ENCODE results near the gene HS6ST3.
"Not testable (repeated sequence)": the region's sequence is repeated elsewhere in the genome, so short reads cannot be mapped to it uniquely, and the experiment has no call there.

HS6ST3 gene

GRCh38 chr13:96450326-96451020 lies 360.6 kb downstream of the HS6ST3 start:
- no peak for DNase-seq

- no peak for DNase-seq
Observed at GRCh38 chr13:96454466-96454865, 364.6 kb downstream of the HS6ST3 start.

DNA sequence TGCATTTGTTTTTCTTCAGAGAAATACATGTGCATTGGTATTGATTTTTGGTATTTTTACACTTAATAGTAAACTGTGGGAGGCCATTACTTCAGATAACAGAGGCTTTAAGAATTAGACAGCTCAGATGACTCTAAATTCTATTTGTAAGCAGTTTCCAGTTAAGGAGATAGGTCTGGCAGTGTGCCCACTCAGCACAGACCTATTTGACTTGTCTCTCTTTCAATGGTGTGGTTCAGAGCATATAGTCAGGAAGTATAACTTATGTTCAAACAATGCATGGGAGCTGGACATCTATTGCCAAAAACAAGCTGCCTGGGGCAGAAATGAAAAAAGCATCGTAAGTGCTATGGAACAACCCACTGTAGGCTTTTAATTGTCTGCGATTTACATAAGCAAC lies 370.7 kb downstream of the HS6ST3 start:
- no peak for DNase-seq

- no peak for DNase-seq
Observed at GRCh38 chr13:96473526-96474180, 383.7 kb downstream of the HS6ST3 start.

GRCh38 chr13:96474181-96474557 lies 384.3 kb downstream of the HS6ST3 start:
- DNase-seq, result no peak

GRCh38 chr13:96475103-96475502 lies 385.2 kb downstream of the HS6ST3 start:
- no peak for DNase-seq

DNA sequence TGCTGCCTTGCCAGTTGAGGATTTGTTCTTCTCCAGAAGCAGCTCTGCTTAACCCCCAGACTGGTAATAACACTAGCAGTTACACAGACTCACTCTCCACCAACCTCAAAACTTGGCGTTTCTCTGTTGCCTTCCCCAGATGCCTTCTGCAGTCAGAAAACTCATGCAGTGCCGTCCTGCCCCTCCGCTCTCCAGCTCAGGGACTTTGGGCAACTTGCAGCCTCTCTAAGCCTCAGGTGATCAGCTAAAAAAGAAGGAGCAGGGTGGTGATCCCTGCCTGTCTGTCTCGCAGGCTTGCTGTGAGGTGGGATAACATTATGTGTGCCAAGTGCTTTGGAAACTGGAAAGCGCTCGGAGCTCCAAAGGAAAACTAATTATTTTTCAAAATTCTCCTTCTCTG lies 391.6 kb downstream of the HS6ST3 start:
- no peak for DNase-seq

GRCh38 chr13:96490496-96490989 lies 400.6 kb downstream of the HS6ST3 start:
- no peak for DNase-seq

GRCh38 chr13:96491103-96491502 lies 401.2 kb downstream of the HS6ST3 start:
- no peak for DNase-seq

GRCh38 chr13:96492766-96493165 lies 402.9 kb downstream of the HS6ST3 start:
- no peak for DNase-seq

- no peak for DNase-seq
Observed at GRCh38 chr13:96499656-96500055, 409.7 kb downstream of the HS6ST3 start.

DNA sequence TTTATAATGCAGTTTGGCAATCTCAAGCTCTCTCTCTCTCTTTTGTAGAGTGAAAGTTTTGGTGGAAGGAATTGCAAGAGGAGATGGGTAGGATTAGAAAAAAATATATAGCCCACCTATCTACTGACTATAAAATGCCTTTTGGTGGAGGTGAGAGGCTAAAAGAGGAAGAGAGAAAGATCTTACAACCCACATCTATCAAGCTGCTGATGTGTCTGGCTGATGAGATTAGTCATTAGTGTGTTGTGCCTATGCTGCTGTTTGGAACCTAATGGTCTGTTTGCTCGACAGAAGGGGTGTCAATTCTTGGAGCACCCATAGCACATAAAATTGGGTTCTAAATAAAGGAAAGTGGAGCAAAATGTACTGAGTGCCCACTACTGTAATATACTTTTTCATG lies 411.0 kb downstream of the HS6ST3 start:
- DNase-seq, result no peak

GRCh38 chr13:96503481-96503880 lies 413.6 kb downstream of the HS6ST3 start:
- DNase-seq, result no peak

- no peak for DNase-seq
Observed at GRCh38 chr13:96511587-96511986, 421.7 kb downstream of the HS6ST3 start.

DNA sequence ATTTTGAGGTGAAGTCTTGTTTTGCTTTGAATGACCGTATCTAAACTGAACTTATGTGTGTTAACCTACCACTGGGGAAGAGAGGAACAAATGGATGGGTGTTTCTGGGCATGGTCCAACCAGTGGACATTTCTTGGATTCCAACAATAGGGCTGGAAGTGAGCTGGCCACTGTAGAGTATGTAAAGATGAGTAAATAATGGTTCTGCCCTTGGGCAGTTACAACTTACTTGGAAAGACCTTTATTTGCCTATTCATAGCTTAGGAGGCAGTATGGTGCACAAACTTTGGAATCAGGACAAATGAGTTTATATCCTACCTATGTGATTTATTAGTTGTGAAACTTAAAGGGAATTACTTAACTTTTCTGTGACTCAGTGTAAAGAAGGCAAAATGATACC lies 429.5 kb downstream of the HS6ST3 start:
- no peak for DNase-seq

DNA sequence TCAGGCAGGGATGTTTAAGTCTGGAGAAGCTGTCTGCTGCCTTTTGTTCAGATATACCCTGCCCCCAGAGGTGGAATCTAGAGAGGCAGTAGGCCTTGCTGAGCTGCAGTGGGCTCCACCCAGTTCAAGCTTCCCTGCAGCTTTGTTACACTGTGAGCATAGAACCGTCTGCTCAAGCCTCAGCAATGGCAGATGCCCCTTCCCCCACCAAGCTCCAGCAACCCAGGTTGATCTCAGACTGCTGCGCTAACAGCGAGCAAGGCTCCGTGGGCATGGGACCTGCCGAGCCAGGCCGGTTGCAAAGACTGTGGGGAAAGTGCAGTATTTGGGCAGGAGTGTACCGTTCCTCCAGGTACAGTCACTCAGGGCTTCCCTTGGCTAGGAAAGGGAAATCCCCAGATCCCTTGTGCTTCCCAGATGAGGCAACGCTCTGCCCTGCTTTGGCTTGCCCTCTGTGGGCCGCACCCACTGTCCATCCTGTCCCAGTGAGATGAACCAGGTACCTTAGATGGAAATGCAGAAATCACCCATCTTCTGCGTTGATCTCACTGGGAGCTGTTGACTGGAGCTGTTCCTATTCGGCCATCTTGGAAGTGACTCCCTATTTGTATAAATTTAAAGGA lies 434.6 kb downstream of the HS6ST3 start:
- DNase-seq, result not testable (repeated sequence)

- DNase-seq, result no peak
Observed at GRCh38 chr13:96525715-96526114, 435.8 kb downstream of the HS6ST3 start.

- DNase-seq, result no peak
Observed at GRCh38 chr13:96527497-96527896, 437.6 kb downstream of the HS6ST3 start.

- DNase-seq, result no peak
Observed at GRCh38 chr13:96532804-96533203, 442.9 kb downstream of the HS6ST3 start.

DNA sequence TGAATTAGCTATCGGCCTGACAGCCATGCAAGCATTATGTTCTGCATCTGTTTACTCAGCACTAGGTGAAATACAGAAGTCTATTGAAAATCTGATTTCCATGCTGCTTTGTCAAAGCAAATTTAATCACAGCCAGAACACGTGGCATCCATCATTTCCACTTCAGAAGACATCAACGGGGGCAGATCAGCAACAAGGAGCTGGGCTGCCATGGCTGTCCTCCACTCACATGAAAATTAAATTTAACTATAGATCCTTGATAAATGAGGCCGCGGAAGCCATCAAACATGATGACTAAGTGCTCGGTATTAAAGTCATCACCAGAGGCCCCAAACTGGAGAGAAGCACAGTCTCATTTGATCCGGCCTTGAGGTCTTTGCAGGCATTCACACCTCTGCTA lies 443.5 kb downstream of the HS6ST3 start:
- DNase-seq, result no peak

GRCh38 chr13:96539791-96540190 lies 449.9 kb downstream of the HS6ST3 start:
- no peak for DNase-seq

DNA sequence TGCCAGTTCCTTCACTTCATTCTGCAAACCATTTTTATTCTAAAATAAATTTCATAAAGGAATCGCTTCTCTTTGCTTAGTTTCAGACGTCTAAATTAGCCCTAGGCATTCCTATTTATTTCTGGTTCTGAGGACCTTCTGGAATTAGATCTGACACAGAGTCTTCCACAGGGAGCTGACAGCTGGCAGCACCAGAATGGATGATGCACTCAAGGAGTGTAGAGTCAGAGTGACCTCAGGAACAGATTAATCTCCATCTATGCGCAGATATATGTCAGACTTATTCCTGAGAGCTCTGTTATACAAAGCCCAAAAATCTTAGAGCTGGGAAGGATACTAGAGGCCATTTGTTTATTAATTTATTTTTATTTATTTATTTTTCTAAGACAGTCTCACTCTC lies 450.8 kb downstream of the HS6ST3 start:
- no peak for DNase-seq

DNA sequence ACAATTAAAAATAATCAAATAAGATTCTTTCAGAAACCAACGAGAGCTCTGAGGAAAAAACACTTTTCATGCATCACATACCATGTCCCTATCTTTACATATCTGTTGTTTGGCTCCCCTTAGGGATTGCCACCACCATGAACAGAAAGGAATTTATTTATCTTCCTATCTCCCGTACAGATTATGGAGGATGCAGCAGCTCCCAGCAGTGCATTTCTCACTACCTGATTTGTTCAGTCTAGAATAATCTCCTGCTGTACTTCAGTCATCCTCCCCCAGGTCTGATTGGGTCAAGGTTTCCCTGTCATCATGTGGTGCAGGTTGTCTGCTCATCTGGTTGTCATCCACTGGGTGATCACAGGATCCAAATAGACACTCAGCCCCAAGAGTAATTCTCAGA lies 453.1 kb downstream of the HS6ST3 start:
- no peak for DNase-seq

DNA sequence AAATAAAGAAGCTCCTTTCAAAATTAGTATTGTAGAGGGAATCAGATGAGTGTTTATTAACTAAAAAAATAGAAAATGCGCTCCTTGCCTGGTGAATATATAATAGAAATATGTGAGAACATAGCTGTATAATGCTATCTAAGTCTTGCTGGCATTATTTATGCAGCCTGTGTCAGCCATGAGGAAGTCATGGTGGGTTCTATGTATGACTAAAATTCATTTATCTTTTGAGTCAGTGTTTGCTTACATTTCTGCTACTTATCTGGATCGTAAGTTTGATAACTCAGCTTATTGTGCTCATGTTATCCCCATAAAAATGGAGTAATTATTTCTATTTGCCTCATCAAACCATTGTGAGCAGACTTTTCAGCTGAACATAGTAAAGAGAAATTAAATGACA lies 455.1 kb downstream of the HS6ST3 start:
- DNase-seq, result no peak

Measured in inflammatory macrophage (primary cell).